Stomach (tissue), 19 donors: ENCODE results near the gene ELP4. TPM values are rescaled to one million over a fixed set of nuclear protein-coding genes. Genes with fewer than 3 reads are reported as not detected.
A peak's percentile ranks its signal among the peaks of the same experiment; 100 is the strongest.

ENCODE experiments used
- DNase-seq, 2 donors: peaks; one replicate each; pipeline versions ENCODE4 v3.0.0 to v3.0.0-alpha.2; 2013 to 2019
- H3K27ac ChIP-seq, 5 donors: fragments of 200-600 bp in 4 of 5; sonication (generic) in 4 of 5; one replicate each; pipeline ENCODE4 v1.5.1; 2013 to 2019; ENCODE audit warnings: mild to moderate bottlenecking in 1 of 5, moderate library complexity in 1 of 5
- H3K27me3 ChIP-seq, 3 donors: fragments of 200-600 bp; sonication (generic); one replicate each; pipeline ENCODE4 v1.5.1; 2017 to 2019; ENCODE audit warnings: mixed run types in 1 of 3
- H3K36me3 ChIP-seq, 4 donors: fragments of 200-600 bp; sonication (generic); 1 replicate in 3 of 4; 2 replicates in 1 of 4; pipeline ENCODE4 v1.5.1; 2016 to 2019
- H3K4me1 ChIP-seq, 4 donors: fragments of 200-600 bp; sonication (generic); one replicate each; pipeline ENCODE4 v1.5.1; 2016 to 2019
- H3K4me3 ChIP-seq, 4 donors: fragments of 200-600 bp; sonication (generic) in 3 of 4; one replicate each; pipeline ENCODE4 v1.5.1; 2016 to 2019; ENCODE audit warnings: mild to moderate bottlenecking in 1 of 4
- H3K9me3 ChIP-seq, 4 donors: fragments of 200-600 bp; sonication (generic); one replicate each; pipeline ENCODE4 v1.5.1; 2016 to 2019
- EP300 ChIP-seq: sonication (generic); formaldehyde crosslinking; IDR thresholded peaks from one replicate; pipeline ENCODE4 v1.6.1; 2017; ENCODE audit warnings: antibody characterized with exemption
- POLR2A ChIP-seq, 4 donors: fragments of 450-650 bp; IDR thresholded peaks; one replicate each; pipeline ENCODE4 v1.6.1; 2016; ENCODE audit warnings: antibody characterized with exemption in 4 of 4, control low read depth in 2 of 4, mild to moderate bottlenecking in 1 of 4, moderate library complexity in 1 of 4
- POLR2AphosphoS5 ChIP-seq, 3 donors: sonication (generic); formaldehyde crosslinking; IDR thresholded peaks; one replicate each; pipeline ENCODE4 v1.6.1; 2016; ENCODE audit warnings: antibody characterized with exemption in 3 of 3
- WGBS, 5 donors: extraction: QIAGEN DNeasy Blood & Tissue Kit in 3 of 5; methylation state at CpG; one replicate each; pipeline versions ENCODE4 v1.1.5 to v1.1.7; 2013 to 2018; 5-methylcytosine and 5-hydroxymethylcytosine counted together
- intact Hi-C: fragments of 100-400 bp; cut with DNase I; formaldehyde crosslinking; loops from one replicate; pipeline ENCODE4 v1.15.1; 2023; ENCODE audit warnings: low total_unique reads
- long read RNA-seq, 10 donors: transcript quantifications; one replicate each; lab custom pipeline, GENCODE V29; 2026
- polyA plus RNA-seq, 3 donors: library from polyadenylated mRNA; stranded (reverse); fragments of 200-250 nt; gene quantifications; one replicate each; pipeline ENCODE4 v1.2.3, GENCODE V29; 2013
- total RNA-seq, 5 donors: library from RNA; depleted of rRNA; stranded (reverse); fragments of >200 nt; gene quantifications; one replicate each; pipeline versions ENCODE4 v1.1.0 to v1.2.3, GENCODE V29; 2014 to 2016
- TF ChIP-seq, protein P1 (sequence below), 7 experiments: fragments of 450-650 bp in 4 of 7; fragments of 200-600 bp in 3 of 7; sonication (generic) in 3 of 7; IDR thresholded peaks; one replicate each; pipeline ENCODE4 v1.5.1; 2016 to 2019; ENCODE audit warnings: antibody characterized with exemption in 7 of 7, control low read depth in 2 of 7, mild to moderate bottlenecking in 1 of 7
- donor health status: healthy with polysubstance abuse.
- donor health status: Bipolar disorder and iron deficiency.
- donor health status: healthy.

ELP4 gene, protein sequence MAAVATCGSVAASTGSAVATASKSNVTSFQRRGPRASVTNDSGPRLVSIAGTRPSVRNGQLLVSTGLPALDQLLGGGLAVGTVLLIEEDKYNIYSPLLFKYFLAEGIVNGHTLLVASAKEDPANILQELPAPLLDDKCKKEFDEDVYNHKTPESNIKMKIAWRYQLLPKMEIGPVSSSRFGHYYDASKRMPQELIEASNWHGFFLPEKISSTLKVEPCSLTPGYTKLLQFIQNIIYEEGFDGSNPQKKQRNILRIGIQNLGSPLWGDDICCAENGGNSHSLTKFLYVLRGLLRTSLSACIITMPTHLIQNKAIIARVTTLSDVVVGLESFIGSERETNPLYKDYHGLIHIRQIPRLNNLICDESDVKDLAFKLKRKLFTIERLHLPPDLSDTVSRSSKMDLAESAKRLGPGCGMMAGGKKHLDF
- total RNA-seq = 10 to 100 TPM; 12.6 to 70.0 (median 54.7) TPM
- polyA plus RNA-seq = 10 to 100 TPM in 1 of 3 donors, 1 to 10 TPM in 2; 8.3 to 13.3 (median 9.5) TPM
- long read RNA-seq, donor 1, full-length matches to known transcripts = 2 of 2 reads
- long read RNA-seq, donor 1, partial matches to known transcripts = 0 of 2 reads
- long read RNA-seq, donor 1, other reads (novel, unspliced or antisense) = 0 of 2 reads
- long read RNA-seq, donor 2, full-length matches to known transcripts = 3 of 3 reads
- long read RNA-seq, donor 2, partial matches to known transcripts = 0 of 3 reads
- long read RNA-seq, donor 2, other reads (novel, unspliced or antisense) = 0 of 3 reads
- long read RNA-seq, donor 3 = 0 reads
- long read RNA-seq, donor 4 = 0 reads
- long read RNA-seq, donor 5, full-length matches to known transcripts = 3 of 3 reads
- long read RNA-seq, donor 5, partial matches to known transcripts = 0 of 3 reads
- long read RNA-seq, donor 5, other reads (novel, unspliced or antisense) = 0 of 3 reads
- long read RNA-seq, donor 6, full-length matches to known transcripts = 8 of 8 reads
- long read RNA-seq, donor 6, partial matches to known transcripts = 0 of 8 reads
- long read RNA-seq, donor 6, other reads (novel, unspliced or antisense) = 0 of 8 reads
- long read RNA-seq, donor 7, full-length matches to known transcripts = 2 of 2 reads
- long read RNA-seq, donor 7, partial matches to known transcripts = 0 of 2 reads
- long read RNA-seq, donor 7, other reads (novel, unspliced or antisense) = 0 of 2 reads
- long read RNA-seq, donor 8, full-length matches to known transcripts = 2 of 2 reads
- long read RNA-seq, donor 8, partial matches to known transcripts = 0 of 2 reads
- long read RNA-seq, donor 8, other reads (novel, unspliced or antisense) = 0 of 2 reads
- long read RNA-seq, donor 9, full-length matches to known transcripts = 2 of 2 reads
- long read RNA-seq, donor 9, partial matches to known transcripts = 0 of 2 reads
- long read RNA-seq, donor 9, other reads (novel, unspliced or antisense) = 0 of 2 reads
- long read RNA-seq, donor 10, partial matches to known transcripts = 0 of 1 reads
- long read RNA-seq, donor 10, other reads (novel, unspliced or antisense) = 0 of 1 reads

DNA sequence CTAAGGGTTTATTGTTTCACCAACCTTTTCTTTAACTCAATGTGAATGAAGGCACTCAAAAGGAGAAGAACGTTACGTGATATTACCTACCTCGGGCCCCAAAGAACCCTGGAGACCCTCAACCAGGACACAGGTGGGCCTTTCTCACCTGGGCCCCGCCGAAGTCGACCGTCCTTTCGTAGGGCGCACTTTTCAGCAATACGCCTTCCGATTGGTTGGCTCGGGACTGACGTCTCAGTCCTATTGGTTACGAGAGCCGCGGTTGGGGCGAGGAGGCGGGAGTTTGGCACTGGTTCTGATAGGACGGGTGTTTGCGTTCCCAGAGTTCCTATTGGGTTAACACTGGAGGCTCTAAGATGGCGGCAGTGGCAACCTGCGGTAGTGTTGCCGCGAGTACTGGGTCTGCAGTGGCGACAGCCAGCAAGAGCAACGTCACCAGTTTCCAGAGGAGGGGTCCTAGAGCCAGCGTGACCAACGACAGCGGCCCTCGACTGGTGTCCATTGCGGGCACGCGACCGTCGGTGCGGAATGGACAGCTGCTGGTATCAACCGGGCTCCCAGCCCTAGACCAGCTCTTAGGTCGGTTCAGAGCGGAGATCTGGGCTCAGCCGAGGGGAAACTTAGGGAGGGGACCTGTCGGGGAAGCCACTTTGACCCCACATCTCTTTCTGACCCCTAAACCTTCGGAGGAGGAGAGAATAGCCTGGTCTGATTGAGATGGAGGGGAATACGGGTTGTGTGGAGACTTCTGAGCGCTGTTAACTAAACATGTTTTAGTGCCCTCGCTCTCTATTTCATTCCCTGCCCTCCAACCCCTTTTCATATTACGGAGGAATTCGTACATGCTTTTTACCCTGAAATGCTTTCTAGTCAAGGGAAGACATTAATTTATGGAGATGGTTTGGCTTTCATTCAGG lies at the start of gene ELP4, which contains the start of gene IMMP1L:
Gene ELP4, plus strand, starts transcription at position 339 of the 917 bp plus-strand sequence. Its CDS starts 18 bp downstream, at position 357.
Gene IMMP1L, minus strand, starts transcription at position 194 of the 917 bp plus-strand sequence. CDS start 46,346 bp downstream, outside the sequence.
- peaks cover 0 to 43% (median 25%) of the 10 kb centered on the region in 4 donors for H3K4me1 ChIP-seq
- 0% methylated on average over 36 to 47 of the region's 47 CpGs for WGBS, 5 donors
- intact Hi-C loops = no loop called here

DNA sequence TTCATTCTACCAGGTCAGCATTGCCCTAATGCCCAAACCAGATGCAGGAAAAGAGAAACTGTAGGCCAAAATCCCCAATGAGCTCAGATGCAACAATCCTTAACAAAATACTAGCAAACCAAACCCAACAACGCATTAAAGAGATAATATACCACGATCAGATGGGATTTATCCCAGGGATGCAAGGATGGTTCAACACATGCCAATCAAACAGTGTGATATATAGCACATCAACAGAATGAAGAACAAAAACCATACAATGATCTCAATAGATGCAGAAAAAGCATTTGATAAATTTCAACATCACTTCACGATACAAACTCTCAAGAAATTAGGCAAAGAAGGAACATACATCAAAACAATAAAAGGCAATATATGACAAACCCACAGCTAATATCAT lies 45.1 kb upstream of the ELP4 start:
- 97 to 99% (median 98%) methylated on average over 3 of the region's 3 CpGs for WGBS, 5 donors
- peaks cover 0 to 20% (median 12%) of the 10 kb centered on the region in 4 donors for H3K36me3 ChIP-seq
- H3K27me3 ChIP-seq = no peaks in the 10 kb centered on the region
- no peak overlapping the region for H3K27ac ChIP-seq
- no peak overlapping the region for H3K4me3 ChIP-seq
- no peak for DNase-seq
- H3K9me3 ChIP-seq = peaks cover 0 to 27% (median 8%) of the 10 kb centered on the region in 4 donors
- TF ChIP-seq EP300 = no peak
- TF ChIP-seq POLR2A (IDR thresholded peaks at IDR 0.05) = no peak
- TF ChIP-seq POLR2AphosphoS5 (IDR thresholded peaks at IDR 0.05) = no peak
- TF ChIP-seq, protein P1, sequence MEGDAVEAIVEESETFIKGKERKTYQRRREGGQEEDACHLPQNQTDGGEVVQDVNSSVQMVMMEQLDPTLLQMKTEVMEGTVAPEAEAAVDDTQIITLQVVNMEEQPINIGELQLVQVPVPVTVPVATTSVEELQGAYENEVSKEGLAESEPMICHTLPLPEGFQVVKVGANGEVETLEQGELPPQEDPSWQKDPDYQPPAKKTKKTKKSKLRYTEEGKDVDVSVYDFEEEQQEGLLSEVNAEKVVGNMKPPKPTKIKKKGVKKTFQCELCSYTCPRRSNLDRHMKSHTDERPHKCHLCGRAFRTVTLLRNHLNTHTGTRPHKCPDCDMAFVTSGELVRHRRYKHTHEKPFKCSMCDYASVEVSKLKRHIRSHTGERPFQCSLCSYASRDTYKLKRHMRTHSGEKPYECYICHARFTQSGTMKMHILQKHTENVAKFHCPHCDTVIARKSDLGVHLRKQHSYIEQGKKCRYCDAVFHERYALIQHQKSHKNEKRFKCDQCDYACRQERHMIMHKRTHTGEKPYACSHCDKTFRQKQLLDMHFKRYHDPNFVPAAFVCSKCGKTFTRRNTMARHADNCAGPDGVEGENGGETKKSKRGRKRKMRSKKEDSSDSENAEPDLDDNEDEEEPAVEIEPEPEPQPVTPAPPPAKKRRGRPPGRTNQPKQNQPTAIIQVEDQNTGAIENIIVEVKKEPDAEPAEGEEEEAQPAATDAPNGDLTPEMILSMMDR (IDR thresholded peaks at IDR 0.05) = no peak
- intact Hi-C loops = no loop called here
- H3K4me1 ChIP-seq = no peaks in the 10 kb centered on the region

More for the DNA sequence above, at the start of gene ELP4, which contains the start of gene IMMP1L:
- TF ChIP-seq EP300 (no peak), POLR2AphosphoS5 (IDR thresholded peaks at IDR 0.05) (peak; percentile 21 to 80 (median 74)), POLR2A (IDR thresholded peaks at IDR 0.05) (peak in 2 of 4 donors; percentile 7 to 36)
- TF ChIP-seq, protein P1 (IDR thresholded peaks at IDR 0.05) = peak in 1 of 7 experiments; percentile 5
- Histone ChIP-seq H3K36me3 (peaks cover 0 to 7% (median 3%) of the 10 kb centered on the region in 4 donors), H3K9me3 (no peaks in the 10 kb centered on the region), H3K4me3 (peak within 1 kb of the TSS; percentile 73 to 94 (median 88)), H3K27me3 (no peaks in the 10 kb centered on the region), H3K27ac (peak within 1 kb of the TSS; percentile 80 to 89 (median 88))
- peak; percentile 97 to 99 for DNase-seq

DNA sequence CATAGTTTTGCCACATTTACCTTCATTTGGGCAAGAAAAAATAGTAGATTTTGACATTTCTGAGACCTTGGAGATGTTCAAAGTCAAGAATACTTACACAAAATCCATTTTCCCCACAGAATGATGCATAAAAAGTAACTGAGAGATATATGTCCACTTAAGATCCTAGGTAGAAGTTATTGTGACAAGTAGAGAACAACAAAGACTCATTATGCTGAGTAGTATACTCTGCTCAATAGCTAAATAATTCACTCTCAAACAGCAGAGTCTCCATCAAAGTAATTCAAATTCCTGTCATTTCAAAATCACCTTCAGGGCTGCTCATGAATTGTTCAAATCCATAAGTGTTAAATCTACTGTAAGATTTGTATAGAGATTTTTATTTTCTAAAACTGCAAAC lies 35.5 kb upstream of the ELP4 start:
- H3K4me1 ChIP-seq = no peaks in the 10 kb centered on the region
- TF ChIP-seq POLR2A (IDR thresholded peaks at IDR 0.05) = no peak
- no peak for TF ChIP-seq EP300
- TF ChIP-seq POLR2AphosphoS5 (IDR thresholded peaks at IDR 0.05) = no peak
- TF ChIP-seq, protein P1 (IDR thresholded peaks at IDR 0.05) = no peak
- intact Hi-C loops = no loop called here
- no peaks in the 10 kb centered on the region for H3K36me3 ChIP-seq
- H3K4me3 ChIP-seq = no peak overlapping the region
- no peaks in the 10 kb centered on the region for H3K9me3 ChIP-seq
- no peaks in the 10 kb centered on the region for H3K27me3 ChIP-seq
- DNase-seq = no peak
- no peak overlapping the region for H3K27ac ChIP-seq
